Memory B cell (primary cell): Measurements from ENCODE around the gene SOCS7.
A peak's percentile ranks its signal among the peaks of the same experiment; 100 is the strongest.

Source experiments
- ATAC-seq: fragments of 150-1000 bp; cut with Tn5 transposase; 2 replicates; pipeline ENCODE4 v1.10.0; 2021; ENCODE audit warnings: low read depth, mild to moderate bottlenecking, moderate library complexity
- DNase-seq, 2 donors: peaks; one replicate each; pipeline ENCODE4 v3.0.0; 2022; ENCODE audit warnings: low spot score in 2 of 2
- H3K27ac Mint-ChIP-seq: one replicate; pipeline ENCODE4 v1.8.0; 2022; ENCODE audit warnings: mild to moderate bottlenecking, moderate library complexity, mixed read lengths
- H3K27me3 Mint-ChIP-seq: one replicate; pipeline ENCODE4 v1.8.0; 2022; ENCODE audit warnings: mixed read lengths
- H3K36me3 Mint-ChIP-seq: one replicate; pipeline ENCODE4 v1.8.0; 2022; ENCODE audit warnings: mild to moderate bottlenecking, mixed read lengths
- H3K4me1 Mint-ChIP-seq: one replicate; pipeline ENCODE4 v1.8.0; 2022; ENCODE audit warnings: mixed read lengths
- H3K4me3 Mint-ChIP-seq: one replicate; pipeline ENCODE4 v1.8.0; 2022; ENCODE audit warnings: mild to moderate bottlenecking, moderate library complexity, mixed read lengths
- H3K9me3 Mint-ChIP-seq: one replicate; pipeline ENCODE4 v1.8.0; 2022; ENCODE audit warnings: mixed read lengths

SOCS7 gene

DNA sequence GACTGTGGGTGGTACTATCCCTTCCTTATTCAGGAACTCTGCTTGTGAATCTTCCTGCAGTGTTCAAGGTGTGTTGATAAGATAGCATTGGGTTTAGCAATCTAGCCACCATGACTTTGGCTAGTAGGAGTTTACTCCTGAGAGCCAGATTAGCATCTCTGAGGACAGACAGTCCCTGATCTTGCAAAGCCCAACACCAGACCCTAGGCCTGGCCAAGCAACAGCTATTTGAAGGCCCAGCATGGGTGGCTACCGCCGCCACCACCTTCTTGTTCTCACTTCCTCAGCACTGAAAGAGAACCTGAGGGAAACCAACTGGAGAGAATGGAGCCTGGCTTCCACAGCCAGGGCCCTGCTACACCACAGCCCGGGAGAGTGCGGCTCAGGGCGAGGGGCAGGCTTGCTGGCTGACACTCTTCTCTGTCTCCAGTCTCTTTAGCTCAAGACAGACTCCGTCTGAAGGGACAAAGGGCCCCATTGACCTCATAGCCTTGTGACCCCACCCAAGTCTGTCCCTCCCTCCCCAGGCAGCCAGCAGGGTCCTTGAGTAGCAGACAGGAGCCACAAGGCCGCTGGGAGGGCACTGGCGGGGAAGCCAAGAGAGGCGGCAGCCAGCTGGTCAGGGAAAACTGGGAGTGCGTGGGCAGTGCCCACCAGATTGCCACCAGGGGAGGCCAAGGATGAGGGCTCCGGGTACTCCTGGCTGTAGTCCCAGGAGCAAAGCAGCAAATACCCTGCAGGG lies 65.7 kb downstream of the SOCS7 start:
- no peak for ATAC-seq
- Mint-ChIP-seq H3K27me3 (peaks cover 27% of the 10 kb centered on the region), H3K9me3 (no peaks in the 10 kb centered on the region)

GRCh38 chr17:38418062-38418692 lies 66.5 kb downstream of the SOCS7 start:
- Mint-ChIP-seq H3K4me3 (no peak overlapping the region), H3K27me3 (peaks cover 29% of the 10 kb centered on the region), H3K4me1 (peaks cover 7% of the 10 kb centered on the region), H3K36me3 (no peaks in the 10 kb centered on the region), H3K27ac (no peak overlapping the region), H3K9me3 (no peaks in the 10 kb centered on the region)
- DNase-seq = no peak
- ATAC-seq = no peak

More for the DNA sequence above, 65.7 kb downstream of the SOCS7 start:
- no peak overlapping the region for H3K27ac Mint-ChIP-seq
- DNase-seq = no peak
- peaks cover 7% of the 10 kb centered on the region for H3K4me1 Mint-ChIP-seq
- no peaks in the 10 kb centered on the region for H3K36me3 Mint-ChIP-seq
- no peak overlapping the region for H3K4me3 Mint-ChIP-seq

GRCh38 chr17:38418693-38419507 lies 67.3 kb downstream of the SOCS7 start:
- no peaks in the 10 kb centered on the region for H3K36me3 Mint-ChIP-seq
- peak overlapping the region; percentile 73 for H3K4me3 Mint-ChIP-seq
- H3K27me3 Mint-ChIP-seq = peaks cover 34% of the 10 kb centered on the region
- H3K9me3 Mint-ChIP-seq = no peaks in the 10 kb centered on the region
- ATAC-seq = no peak
- peak overlapping the region; percentile 76 for H3K27ac Mint-ChIP-seq
- no peak for DNase-seq
- peaks cover 7% of the 10 kb centered on the region for H3K4me1 Mint-ChIP-seq

DNA sequence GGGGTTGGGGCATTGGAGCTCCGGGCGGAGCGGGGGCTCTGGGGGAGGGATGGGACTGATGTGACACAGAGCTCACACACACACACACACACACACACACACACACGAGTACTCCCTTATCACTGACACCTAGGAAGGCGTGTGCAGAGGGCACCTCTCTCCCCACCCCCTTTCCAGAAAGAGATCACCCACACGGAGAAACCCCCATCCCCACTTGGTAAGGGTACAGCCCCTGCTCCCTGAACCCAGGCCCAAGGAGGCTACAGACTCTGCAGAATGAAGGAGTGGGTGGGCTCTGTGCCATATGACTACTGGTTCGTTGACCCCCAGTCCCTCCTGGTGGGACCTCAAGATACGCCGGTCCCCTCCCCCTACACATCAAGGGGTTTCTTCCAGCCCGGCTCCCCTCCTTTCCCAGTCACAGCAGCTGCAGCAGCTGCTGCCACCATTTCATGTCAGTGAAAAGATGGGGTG lies 67.9 kb downstream of the SOCS7 start:
- Mint-ChIP-seq H3K36me3 (no peaks in the 10 kb centered on the region), H3K4me3 (peak overlapping the region; percentile 44), H3K4me1 (peaks cover 12% of the 10 kb centered on the region), H3K27me3 (peaks cover 40% of the 10 kb centered on the region), H3K9me3 (no peaks in the 10 kb centered on the region), H3K27ac (no peak overlapping the region)
- ATAC-seq (no peak), DNase-seq (no peak)

DNA sequence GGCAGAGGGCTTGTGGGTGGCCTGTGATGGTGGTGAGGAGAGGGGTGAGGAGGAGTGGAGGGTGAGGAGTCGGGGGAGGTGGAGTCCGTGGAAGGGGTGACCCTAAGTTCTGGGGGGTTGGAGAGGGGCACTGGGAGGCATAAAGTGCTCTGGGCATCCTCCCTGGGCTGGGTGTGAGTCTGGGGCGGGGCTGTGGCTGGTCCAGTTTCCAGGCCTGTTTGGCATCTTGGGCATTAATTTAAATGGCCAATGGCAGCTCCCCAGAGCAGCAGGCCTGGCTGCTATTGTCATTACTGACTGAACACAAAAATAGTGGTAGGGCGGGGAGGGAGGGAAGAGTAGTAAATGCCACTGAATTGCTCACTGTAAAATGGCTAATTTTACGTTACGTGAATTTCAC lies 68.9 kb downstream of the SOCS7 start:
- no peak for ATAC-seq
- Mint-ChIP-seq H3K9me3 (no peaks in the 10 kb centered on the region), H3K4me3 (no peak overlapping the region)

GRCh38 chr17:38421171-38421841 lies 69.7 kb downstream of the SOCS7 start:
- Mint-ChIP-seq H3K36me3 (no peaks in the 10 kb centered on the region), H3K27ac (no peak overlapping the region), H3K4me1 (peaks cover 14% of the 10 kb centered on the region), H3K4me3 (no peak overlapping the region), H3K27me3 (peaks cover 49% of the 10 kb centered on the region), H3K9me3 (no peaks in the 10 kb centered on the region)
- DNase-seq (no peak), ATAC-seq (no peak)

More for the DNA sequence above, 68.9 kb downstream of the SOCS7 start:
- Mint-ChIP-seq H3K27ac (no peak overlapping the region), H3K4me1 (peaks cover 13% of the 10 kb centered on the region), H3K36me3 (no peaks in the 10 kb centered on the region), H3K27me3 (peaks cover 49% of the 10 kb centered on the region)
- no peak for DNase-seq

GRCh38 chr17:38421871-38422827 lies 70.5 kb downstream of the SOCS7 start:
- H3K27ac Mint-ChIP-seq = no peak overlapping the region
- no peak overlapping the region for H3K4me3 Mint-ChIP-seq
- H3K4me1 Mint-ChIP-seq = peaks cover 17% of the 10 kb centered on the region
- H3K27me3 Mint-ChIP-seq = peaks cover 52% of the 10 kb centered on the region
- H3K36me3 Mint-ChIP-seq = no peaks in the 10 kb centered on the region
- no peak for DNase-seq
- no peak for ATAC-seq
- no peaks in the 10 kb centered on the region for H3K9me3 Mint-ChIP-seq

DNA sequence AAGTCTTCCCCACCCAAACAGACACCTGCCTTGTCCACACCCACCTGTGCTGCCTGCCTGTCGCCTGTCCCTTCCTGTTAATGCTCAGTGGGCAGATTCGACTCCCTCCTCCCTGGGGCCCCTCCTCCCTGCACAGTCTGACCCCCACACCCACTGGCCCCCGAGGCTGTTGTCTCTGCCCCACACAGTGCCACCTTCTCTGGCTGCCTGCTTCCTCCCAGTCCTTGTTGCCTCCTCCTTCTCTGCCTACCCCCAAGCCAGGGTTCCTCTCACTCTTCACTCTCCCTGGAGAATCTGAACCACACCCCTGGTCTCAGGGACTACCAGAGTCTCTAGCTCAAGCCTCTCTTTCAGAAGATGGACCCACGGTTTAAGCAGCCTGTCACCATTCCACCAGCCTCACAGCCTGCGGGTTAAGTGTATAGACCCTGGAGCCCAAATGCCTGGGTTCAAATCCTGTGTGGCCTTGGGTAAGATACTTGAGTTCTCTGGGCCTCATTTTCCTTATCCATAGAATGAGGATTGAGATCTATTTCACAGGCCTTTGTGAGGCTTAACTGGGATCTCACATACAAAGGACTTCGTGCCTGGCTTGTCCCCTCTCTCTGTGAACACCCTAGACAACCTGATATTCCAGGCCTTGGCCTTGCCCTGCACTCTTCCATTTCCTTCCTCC lies 72.8 kb downstream of the SOCS7 start:
- DNase-seq (no peak), ATAC-seq (no peak)
- no peak overlapping the region for H3K4me3 Mint-ChIP-seq
- peaks cover 47% of the 10 kb centered on the region for H3K27me3 Mint-ChIP-seq
- no peaks in the 10 kb centered on the region for H3K9me3 Mint-ChIP-seq
- H3K36me3 Mint-ChIP-seq = no peaks in the 10 kb centered on the region
- peaks cover 19% of the 10 kb centered on the region for H3K4me1 Mint-ChIP-seq
- no peak overlapping the region for H3K27ac Mint-ChIP-seq

- Mint-ChIP-seq H3K36me3 (no peaks in the 10 kb centered on the region), H3K9me3 (no peaks in the 10 kb centered on the region), H3K27ac (no peak overlapping the region), H3K27me3 (peaks cover 47% of the 10 kb centered on the region), H3K4me1 (peaks cover 17% of the 10 kb centered on the region), H3K4me3 (no peak overlapping the region)
- DNase-seq (no peak), ATAC-seq (no peak)
These were observed 73.4 kb downstream of the SOCS7 start for GRCh38 chr17:38425031-38425430.

GRCh38 chr17:38425744-38426143 lies 74.1 kb downstream of the SOCS7 start:
- no peak overlapping the region for H3K4me3 Mint-ChIP-seq
- H3K27ac Mint-ChIP-seq = no peak overlapping the region

DNA sequence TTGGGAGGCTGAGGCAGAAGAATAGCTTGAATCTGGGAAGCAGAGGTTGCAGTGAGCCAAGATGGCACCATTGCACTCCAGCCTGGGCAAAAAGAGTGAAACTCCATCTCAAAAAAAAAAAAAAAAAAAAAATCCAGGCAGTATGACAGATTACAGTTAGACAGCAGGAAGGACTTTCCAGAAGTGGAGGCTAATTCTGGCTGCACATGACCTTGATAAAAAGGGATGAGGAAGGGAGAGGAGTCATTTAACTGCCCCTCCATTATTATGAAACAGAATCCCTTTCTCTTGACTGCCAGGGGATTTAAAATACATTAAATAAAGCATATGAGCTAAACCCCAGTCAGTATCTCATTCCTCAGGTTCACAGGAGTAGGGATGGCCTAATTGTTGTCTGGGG lies 74.8 kb downstream of the SOCS7 start:
- no peak overlapping the region for H3K27ac Mint-ChIP-seq
- no peak for DNase-seq
- no peak for ATAC-seq
- H3K9me3 Mint-ChIP-seq = no peaks in the 10 kb centered on the region
- no peaks in the 10 kb centered on the region for H3K36me3 Mint-ChIP-seq
- H3K27me3 Mint-ChIP-seq = peaks cover 48% of the 10 kb centered on the region
- H3K4me3 Mint-ChIP-seq = no peak overlapping the region
- peaks cover 17% of the 10 kb centered on the region for H3K4me1 Mint-ChIP-seq

More at GRCh38 chr17:38425744-38426143, 74.1 kb downstream of the SOCS7 start:
- no peaks in the 10 kb centered on the region for H3K36me3 Mint-ChIP-seq
- peaks cover 48% of the 10 kb centered on the region for H3K27me3 Mint-ChIP-seq
- no peaks in the 10 kb centered on the region for H3K9me3 Mint-ChIP-seq
- DNase-seq (no peak), ATAC-seq (no peak)
- H3K4me1 Mint-ChIP-seq = peaks cover 17% of the 10 kb centered on the region

DNA sequence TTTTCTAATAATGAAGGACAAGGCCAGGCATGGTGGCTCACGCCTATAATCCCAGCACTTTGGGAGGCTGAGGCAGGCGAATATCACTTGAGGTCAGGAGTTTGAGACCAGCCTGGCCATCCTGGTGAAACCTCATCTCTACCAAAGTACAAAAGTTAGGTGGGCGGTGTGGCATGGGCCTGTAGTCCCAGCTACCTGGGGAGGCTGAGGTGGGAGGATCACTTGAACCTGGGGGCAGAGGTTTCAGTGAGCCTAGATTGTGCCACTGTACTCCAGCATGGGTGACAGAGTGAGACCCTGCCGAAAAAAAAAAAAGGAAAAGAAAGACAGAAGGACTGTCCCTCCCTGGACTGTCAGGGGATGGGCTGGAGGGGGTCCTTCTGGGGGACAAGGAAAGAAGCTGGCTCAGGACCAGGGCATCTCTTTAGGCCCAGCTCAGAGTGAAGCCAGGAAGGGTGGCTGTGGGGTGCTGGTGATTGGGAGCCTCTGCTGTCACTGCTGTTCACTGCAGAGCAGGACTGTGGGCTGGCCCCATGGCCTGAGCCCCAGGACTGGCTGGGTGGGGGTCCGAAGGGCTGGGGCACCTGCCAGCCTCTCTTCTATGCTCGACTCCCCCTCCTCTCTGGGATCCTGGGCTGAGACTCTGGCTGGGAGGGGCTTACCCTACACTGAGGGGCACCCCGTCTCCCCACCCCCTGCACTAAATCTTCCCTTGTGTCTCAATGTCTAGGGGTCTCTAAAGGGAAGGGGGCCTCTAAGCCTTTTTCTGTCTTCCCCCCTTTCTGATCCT lies 75.7 kb downstream of the SOCS7 start:
- no peaks in the 10 kb centered on the region for H3K9me3 Mint-ChIP-seq
- H3K36me3 Mint-ChIP-seq = no peaks in the 10 kb centered on the region
- peak overlapping the region; percentile 48 for H3K4me3 Mint-ChIP-seq
- DNase-seq = no peak
- no peak overlapping the region for H3K27ac Mint-ChIP-seq
- H3K4me1 Mint-ChIP-seq = peaks cover 17% of the 10 kb centered on the region
- peaks cover 42% of the 10 kb centered on the region for H3K27me3 Mint-ChIP-seq
- ATAC-seq = no peak
